Adrenal gland (tissue), 12 donors: Measurements from ENCODE around the gene LHFPL5. TPM values are rescaled to one million over a fixed set of nuclear protein-coding genes. Genes with fewer than 3 reads are reported as not detected.

Source experiments
- DNase-seq, 7 donors: peaks; one replicate each; pipeline ENCODE4 v3.0.0-alpha.2; 2019 to 2020
- H3K27ac ChIP-seq, 5 donors: fragments of 200-600 bp; sonication (generic) in 4 of 5; 1 replicate in 3 of 5; 2 replicates in 2 of 5; pipeline versions ENCODE4 v1.5.1 to v1.8.0; 2016 to 2020; ENCODE audit warnings: mild to moderate bottlenecking in 1 of 5
- H3K27me3 ChIP-seq: fragments of 200-600 bp; 2 replicates; pipeline ENCODE4 v1.8.0; 2021
- H3K36me3 ChIP-seq, 2 donors: fragments of 200-600 bp; replicated peaks in 1 of 2; 1 replicate in 1 of 2; 2 replicates in 1 of 2; pipeline versions ENCODE4 v1.5.1 to v1.8.0; 2018 to 2022
- H3K4me1 ChIP-seq, 2 donors: fragments of 200-600 bp; replicated peaks in 1 of 2; 1 replicate in 1 of 2; 2 replicates in 1 of 2; pipeline versions ENCODE4 v1.5.1 to v1.8.0; 2018 to 2021
- H3K4me3 ChIP-seq, 4 donors: fragments of 200-600 bp; sonication (generic) in 3 of 4; one replicate each; pipeline ENCODE4 v1.5.1; 2016 to 2018
- H3K9me3 ChIP-seq, 3 donors: fragments of 200-600 bp; sonication (generic) in 1 of 3; replicated peaks in 1 of 3; 1 replicate in 2 of 3; 2 replicates in 1 of 3; pipeline versions ENCODE4 v1.5.1 to v1.8.0; 2016 to 2021
- CTCF ChIP-seq, 6 experiments: fragments of 450-650 bp in 4 of 6; fragments of 200-600 bp in 2 of 6; sonication (generic) in 1 of 6; IDR thresholded peaks; 1 replicate in 5 of 6; 2 replicates in 1 of 6; pipeline versions ENCODE4 v1.5.1 to v1.8.0; 2016 to 2021; ENCODE audit warnings: antibody characterized with exemption in 6 of 6, mild to moderate bottlenecking in 2 of 6, moderate library complexity in 1 of 6
- POLR2A ChIP-seq, 2 donors: fragments of 450-650 bp; IDR thresholded peaks; one replicate each; pipeline ENCODE4 v1.6.1; 2017; ENCODE audit warnings: antibody characterized with exemption in 2 of 2, mild to moderate bottlenecking in 2 of 2, moderate library complexity in 1 of 2
- WGBS, 4 donors: extraction: QIAGEN DNeasy Blood & Tissue Kit in 2 of 4; methylation state at CpG; one replicate each; pipeline versions ENCODE4 v1.1.5 to v1.1.7; 2013 to 2017; 5-methylcytosine and 5-hydroxymethylcytosine counted together
- intact Hi-C, 2 donors: fragments of 100-400 bp; cut with DNase I; formaldehyde crosslinking; loops; one replicate each; pipeline versions ENCODE4 v1.14.1 to v1.15.0; 2022 to 2023
- polyA plus RNA-seq, 3 donors: library from polyadenylated mRNA; stranded (reverse); fragments of 200-250 nt in 2 of 3; fragments of 350-450 nt in 1 of 3; fragmentation: Illumina TruSeq in 1 of 3; extraction: RNeasy Lipid Tissue Mini Kit (QIAGEN cat#74804) in 1 of 3; gene quantifications; one replicate each; pipeline ENCODE4 v1.2.3, GENCODE V29; 2013 to 2014
- total RNA-seq, 9 donors: library from RNA; depleted of rRNA in 4 of 9; stranded (reverse); fragments of >200 nt in 4 of 9; fragments of 120-200 nt in 1 of 9; fragmentation: NEBNext Ultra II Directional in 1 of 9; extraction: Animal tissue kit (Norgen Biotek cat#: 25700) in 1 of 9; gene quantifications; one replicate each; pipeline versions ENCODE4 v1.1.0 to v1.2.4, GENCODE V29; 2013 to 2023
- donor health status: healthy with polysubstance abuse.
- donor health status: Bipolar disorder and iron deficiency.
- donor health status: DM: yes; HTN: yes; CAD: no.
- donor health status: DM: no; HTN: no; CAD: no.
- donor health status: DM: no; HTN: no; CAD: no.
- donor health status: DM: yes; HTN: yes; CAD: no.

LHFPL5 gene
- total and polyA plus RNA-seq, 12 donors = 0.06 to 0.14 (median 0.13) TPM; not detected in 9

GRCh38 chr6:35852994-35853393 lies 47.8 kb downstream of the LHFPL5 start:
- Histone ChIP-seq H3K36me3 (no peaks in the 10 kb centered on the region), H3K27me3 (no peaks in the 10 kb centered on the region), H3K9me3 (peaks cover 0 to 5% (median 0%) of the 10 kb centered on the region in 3 donors), H3K27ac (no peak overlapping the region), H3K4me3 (no peak overlapping the region), H3K4me1 (no peaks in the 10 kb centered on the region)
- TF ChIP-seq CTCF (IDR thresholded peaks at IDR 0.05) (no peak), POLR2A (IDR thresholded peaks at IDR 0.05) (no peak)
- intact Hi-C loops = no loop called here
- WGBS, 4 donors = 90 to 96% (median 95%) methylated on average over 4 of the region's 4 CpGs
- no peak for DNase-seq

DNA sequence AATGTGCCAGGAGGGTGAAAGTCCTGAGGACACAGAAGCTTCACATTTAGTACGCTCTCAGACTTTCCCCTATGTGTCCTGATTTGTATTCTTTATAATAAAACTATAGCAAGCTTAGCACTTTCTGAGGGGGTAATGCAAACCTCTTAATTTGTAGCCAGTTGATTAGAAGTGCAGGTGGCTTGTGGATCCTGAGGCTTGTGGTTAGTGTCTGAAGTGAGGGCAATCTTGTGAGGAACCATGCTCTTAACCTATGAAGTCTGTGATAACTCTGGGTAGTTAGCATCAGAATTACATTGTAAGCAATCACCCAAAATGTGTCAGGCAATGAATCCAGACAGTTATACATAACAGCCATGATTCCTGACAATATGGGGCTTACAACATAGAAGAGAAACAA lies 51.1 kb downstream of the LHFPL5 start:
- Histone ChIP-seq H3K4me1 (no peaks in the 10 kb centered on the region), H3K9me3 (no peaks in the 10 kb centered on the region), H3K36me3 (no peaks in the 10 kb centered on the region), H3K27ac (no peak overlapping the region), H3K4me3 (no peak overlapping the region), H3K27me3 (no peaks in the 10 kb centered on the region)
- TF ChIP-seq POLR2A (IDR thresholded peaks at IDR 0.05) = no peak
- no peak for TF ChIP-seq CTCF (IDR thresholded peaks at IDR 0.05)
- no peak for DNase-seq
- WGBS, 4 donors = 96 to 100% (median 98%) methylated on average over 1 of the region's 1 CpG
- intact Hi-C loops = no loop called here

DNA sequence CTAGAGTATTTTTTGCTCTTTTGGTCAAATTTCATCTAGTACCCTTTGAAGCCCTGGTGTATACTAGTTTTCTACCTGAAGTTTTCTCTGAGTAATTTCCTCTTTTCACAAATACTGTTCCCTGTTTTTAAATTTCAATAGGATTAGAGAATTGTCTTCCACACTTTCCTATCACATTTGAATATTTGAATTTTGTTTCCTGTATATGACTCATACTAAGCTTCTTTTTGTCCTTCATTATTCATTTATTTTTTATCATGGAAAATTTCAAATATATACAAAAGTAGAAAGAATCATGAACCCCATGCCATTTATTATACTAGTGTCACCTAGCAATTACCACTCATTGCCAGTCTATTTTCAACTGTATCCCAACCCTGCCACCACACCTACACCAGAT lies 52.7 kb downstream of the LHFPL5 start:
- no peak for DNase-seq
- intact Hi-C loops = no loop called here
- no peak overlapping the region for H3K4me3 ChIP-seq
- H3K36me3 ChIP-seq = no peaks in the 10 kb centered on the region
- H3K27me3 ChIP-seq = no peaks in the 10 kb centered on the region
- H3K9me3 ChIP-seq = no peaks in the 10 kb centered on the region
- no peak overlapping the region for H3K27ac ChIP-seq
- H3K4me1 ChIP-seq = no peaks in the 10 kb centered on the region
- no peak for TF ChIP-seq CTCF (IDR thresholded peaks at IDR 0.05)

DNA sequence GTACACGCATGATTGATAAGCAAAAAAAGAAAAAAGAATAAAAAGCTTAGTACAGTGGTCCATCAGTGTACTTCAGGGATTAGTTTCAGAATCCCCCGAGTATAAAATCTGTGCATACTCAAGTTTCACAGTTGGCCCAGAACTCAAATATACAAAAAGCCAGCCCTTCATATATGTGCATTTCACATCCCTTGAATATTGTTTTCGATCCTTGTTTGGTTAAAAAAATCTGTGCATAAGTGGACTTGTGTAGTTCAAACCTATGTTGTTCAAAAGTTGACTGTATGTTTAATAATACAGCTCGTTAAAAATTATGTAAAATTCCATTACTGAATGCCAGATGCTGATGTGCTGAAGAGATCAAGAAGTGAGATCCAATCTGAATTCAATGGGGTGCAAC lies 54.2 kb downstream of the LHFPL5 start:
- no peaks in the 10 kb centered on the region for H3K27me3 ChIP-seq
- H3K36me3 ChIP-seq = no peaks in the 10 kb centered on the region
- H3K4me1 ChIP-seq = no peaks in the 10 kb centered on the region
- no peak overlapping the region for H3K27ac ChIP-seq
- no peak for DNase-seq
- no peaks in the 10 kb centered on the region for H3K9me3 ChIP-seq
- intact Hi-C loops = no loop called here
- no peak for TF ChIP-seq POLR2A (IDR thresholded peaks at IDR 0.05)
- no peak for TF ChIP-seq CTCF (IDR thresholded peaks at IDR 0.05)
- 95 to 98% (median 96%) methylated on average over 4 of the region's 4 CpGs for WGBS, 4 donors
- no peak overlapping the region for H3K4me3 ChIP-seq

Other genes with a start within 250 kb of the LHFPL5 start
- 100 to 1,000 TPM in 7 of 9 donors, 10 to 100 TPM in 2; 19.7 to 234 (median 120) TPM for gene FKBP5, start 116.4 kb upstream of the LHFPL5 start, total RNA-seq
- gene FKBP5, start 116.4 kb upstream of the LHFPL5 start, polyA plus RNA-seq = 100 to 1,000 TPM in 1 of 3 donors, 10 to 100 TPM in 2; 23.8 to 163 (median 65.7) TPM
- gene ARMC12, start 68.3 kb upstream of the LHFPL5 start, total RNA-seq = 10 to 100 TPM in 1 of 9 donors, 1 to 10 TPM in 4, under 1 TPM in 3, not detected in 1; 0.29 to 44.7 (median 1.1) TPM
- gene ARMC12, start 68.3 kb upstream of the LHFPL5 start, polyA plus RNA-seq = 1 to 10 TPM in 2 of 3 donors, under 1 TPM in 1; 0.81 to 6.9 (median 6.8) TPM
- not detected for gene CLPSL2, start 28.8 kb upstream of the LHFPL5 start, total RNA-seq
- not detected for gene CLPSL2, start 28.8 kb upstream of the LHFPL5 start, polyA plus RNA-seq
- gene CLPSL1, start 24.3 kb upstream of the LHFPL5 start, total RNA-seq = not detected
- gene CLPSL1, start 24.3 kb upstream of the LHFPL5 start, polyA plus RNA-seq = not detected
- gene CLPS, start 8.0 kb upstream of the LHFPL5 start, total RNA-seq = 1 to 10 TPM in 2 of 9 donors, under 1 TPM in 1, not detected in 6; 0.70 to 5.1 (median 4.7) TPM
- gene CLPS, start 8.0 kb upstream of the LHFPL5 start, polyA plus RNA-seq = 1 to 10 TPM in 1 of 3 donors, not detected in 2; 1.5 TPM
- 10 to 100 TPM; 11.5 to 37.7 (median 18.0) TPM for gene SRPK1, start 115.7 kb downstream of the LHFPL5 start, total RNA-seq
- gene SRPK1, start 115.7 kb downstream of the LHFPL5 start, polyA plus RNA-seq = 10 to 100 TPM in 1 of 3 donors, 1 to 10 TPM in 2; 5.1 to 15.1 (median 8.2) TPM
- under 1 TPM in 4 of 9 donors, not detected in 5; 0.10 to 0.54 (median 0.14) TPM for gene SLC26A8, start 219.3 kb downstream of the LHFPL5 start, total RNA-seq
- gene SLC26A8, start 219.3 kb downstream of the LHFPL5 start, polyA plus RNA-seq = under 1 TPM; 0.09 to 0.20 (median 0.16) TPM
- gene MAPK14, start 222.5 kb downstream of the LHFPL5 start, total RNA-seq = 100 to 1,000 TPM in 1 of 9 donors, 10 to 100 TPM in 8; 39.0 to 119 (median 60.9) TPM
- gene MAPK14, start 222.5 kb downstream of the LHFPL5 start, polyA plus RNA-seq = 10 to 100 TPM; 11.3 to 45.0 (median 16.4) TPM